NCI-H345 treated with DMSO at 0.1 percent for 48 hours (cell line): ENCODE results near the gene ASAP2.
A peak's percentile ranks its signal among the peaks of the same experiment; 100 is the strongest.

Experiments
- DNase-seq: peaks from one replicate; lab custom pipeline; 2025; ENCODE audit not compliant: unreplicated experiment; lab: John Stamatoyannopoulos, UW

ASAP2 gene

DNA sequence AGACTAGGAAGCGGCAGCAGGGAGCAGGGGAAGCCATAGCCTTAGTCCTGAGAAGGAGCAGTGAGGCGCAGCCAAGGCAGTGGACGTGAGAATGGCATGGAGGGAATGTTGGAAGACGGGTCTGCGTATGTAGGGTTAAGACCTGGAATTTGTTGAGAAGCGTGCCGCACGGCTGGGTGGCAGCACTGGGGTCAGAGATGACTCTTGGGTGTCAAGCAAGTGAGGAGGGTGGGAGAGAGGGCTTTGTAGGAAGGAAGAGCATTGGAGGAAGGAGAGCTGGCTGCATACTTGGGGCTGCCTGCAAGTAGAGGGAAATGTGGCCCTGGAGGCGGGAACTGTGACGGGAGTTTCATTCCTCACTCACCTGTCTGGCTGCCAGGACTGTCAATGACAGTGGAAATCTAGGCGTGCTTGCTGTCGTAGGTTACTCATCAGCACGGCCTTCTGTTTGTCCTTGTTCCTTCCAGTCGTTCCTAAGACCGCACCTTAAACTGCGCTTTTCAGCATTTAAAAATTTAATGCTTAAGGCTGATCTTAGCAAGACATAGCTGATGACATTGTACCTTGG lies 108.8 kb downstream of the ASAP2 start:
- no peak for DNase-seq

DNA sequence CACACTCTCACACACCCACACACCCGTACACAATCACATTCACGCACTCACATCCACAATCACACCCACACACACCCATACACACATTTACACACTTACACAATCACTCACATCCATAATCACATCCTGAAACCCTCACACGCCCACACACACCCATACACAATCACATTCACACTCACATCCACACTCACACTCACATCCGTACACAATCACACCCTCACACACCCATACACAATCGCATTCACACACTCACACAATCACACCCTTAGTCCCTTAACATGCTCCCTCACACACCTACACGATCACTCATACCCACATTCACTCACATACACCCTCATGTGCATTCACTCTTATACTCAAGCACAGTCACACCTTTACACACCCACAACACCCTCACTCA lies 110.9 kb downstream of the ASAP2 start:
- DNase-seq, result no peak

DNA sequence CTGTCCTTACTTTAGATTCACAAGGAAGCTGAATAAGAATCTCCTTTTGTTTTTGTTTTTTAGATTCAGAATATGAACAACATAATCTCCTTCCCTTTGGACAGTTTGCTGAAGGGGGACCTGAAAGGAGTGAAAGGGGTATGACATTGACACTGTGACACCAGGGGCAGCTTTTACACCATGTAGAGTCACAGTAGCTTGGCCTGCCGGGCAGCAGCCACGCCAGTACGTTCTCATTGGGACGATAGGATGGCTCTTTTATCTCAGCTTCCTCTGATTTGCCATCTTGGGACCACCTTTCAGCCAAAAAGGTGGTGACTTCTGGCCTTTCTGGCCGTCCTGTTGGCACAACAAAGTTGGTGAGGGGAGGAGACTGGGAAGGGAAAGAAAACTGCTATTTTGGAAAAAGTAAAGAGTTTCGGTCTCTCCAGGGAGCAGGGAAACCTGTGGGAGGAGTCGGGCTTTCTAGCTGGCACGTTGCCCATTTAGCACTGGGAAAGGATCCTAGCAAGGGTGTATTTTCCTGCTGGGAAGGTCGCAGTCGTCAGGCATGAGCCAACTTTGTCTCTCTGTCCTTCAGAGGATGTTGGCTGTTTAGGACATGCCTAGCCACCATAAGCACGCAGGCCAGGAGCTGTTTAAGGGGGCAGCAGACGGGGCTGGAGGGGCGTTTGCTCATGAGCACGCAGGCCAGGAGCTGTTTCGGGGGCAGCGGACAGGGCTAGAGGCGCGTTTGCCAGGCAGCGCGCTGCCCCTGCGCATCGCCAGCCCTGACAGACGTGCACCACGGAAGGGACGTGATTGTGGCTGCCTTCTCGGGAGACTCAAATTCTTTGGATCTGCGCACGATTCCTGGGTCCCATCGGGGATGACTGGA lies 112.1 kb downstream of the ASAP2 start:
- DNase-seq, result no peak

DNA sequence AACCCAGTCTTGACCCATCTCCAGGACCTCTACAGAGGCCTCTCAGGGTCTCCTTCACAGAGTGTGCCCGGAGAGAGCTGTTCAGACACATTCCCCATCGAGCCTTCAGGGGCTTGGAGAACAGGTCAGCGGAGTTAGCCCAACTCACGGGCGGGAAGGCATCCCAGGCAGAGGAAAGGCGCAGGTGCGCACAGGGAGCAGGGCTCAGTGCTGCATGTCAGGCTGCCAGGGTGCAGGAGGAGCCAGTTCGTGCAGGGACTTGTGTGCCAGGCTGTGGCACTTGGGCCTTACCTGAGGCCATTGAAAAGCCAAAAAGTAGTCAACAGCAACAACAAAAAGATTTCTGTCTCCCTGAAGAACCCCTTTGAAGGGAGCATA lies 112.7 kb downstream of the ASAP2 start:
- DNase-seq, result no peak

DNA sequence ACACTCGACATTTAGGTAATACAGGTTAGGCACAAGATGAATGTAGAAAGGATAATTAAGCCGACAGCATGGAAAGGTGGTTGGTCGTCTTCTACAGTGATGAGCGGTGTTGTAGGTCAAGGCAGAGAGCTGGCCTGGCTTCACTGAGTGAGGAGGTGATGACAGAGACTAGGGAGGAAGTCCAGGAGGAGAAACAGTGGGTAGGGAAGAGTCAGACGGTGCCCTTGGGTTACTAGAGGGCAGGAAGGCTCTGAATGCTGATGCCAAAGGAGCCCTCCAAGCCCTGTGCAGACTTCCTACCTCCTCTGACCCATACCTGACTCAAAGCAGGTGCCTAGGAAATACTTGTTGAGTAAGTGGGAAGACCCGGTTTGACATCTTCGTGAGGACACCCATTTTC lies 116.0 kb downstream of the ASAP2 start:
- DNase-seq, result no peak

DNA sequence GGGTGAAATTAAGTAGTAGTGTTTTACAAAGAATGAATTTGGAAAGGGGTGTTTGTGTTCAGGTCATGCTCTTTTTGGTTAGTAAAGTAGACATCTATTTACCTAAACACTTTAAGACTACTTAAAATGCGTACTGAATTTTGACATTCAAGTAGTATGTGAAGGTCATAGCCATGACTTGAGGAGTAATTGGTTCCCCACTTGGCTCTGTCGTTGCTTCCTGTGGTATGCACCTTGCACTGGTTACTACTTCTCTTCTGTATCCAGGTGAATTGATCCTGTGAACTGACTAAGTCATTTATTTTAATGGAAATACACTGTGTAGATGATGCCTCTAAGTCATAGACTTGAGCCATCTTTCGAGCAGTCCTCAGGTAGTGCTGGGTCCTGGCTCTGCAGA lies 118.8 kb downstream of the ASAP2 start:
- no peak for DNase-seq

DNA sequence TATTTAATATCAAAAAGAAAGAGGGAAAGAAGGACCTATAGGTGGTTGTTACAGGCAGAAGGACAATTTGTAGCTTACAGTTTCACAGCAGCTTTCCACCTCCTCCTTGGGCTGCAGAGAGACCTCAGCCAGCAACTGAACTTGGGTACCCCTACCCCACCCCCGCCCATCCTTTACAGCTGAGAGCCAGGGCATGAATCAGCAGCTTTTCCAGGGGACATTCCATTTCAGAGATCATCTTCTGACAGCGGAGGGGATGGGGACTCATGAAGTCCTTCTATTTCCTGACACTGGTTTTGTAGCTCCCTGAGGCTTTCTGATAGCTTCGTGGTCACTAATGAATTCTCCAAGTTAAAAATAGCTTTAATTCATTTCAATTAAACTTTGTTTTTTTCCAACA lies 120.4 kb downstream of the ASAP2 start:
- no peak for DNase-seq

DNA sequence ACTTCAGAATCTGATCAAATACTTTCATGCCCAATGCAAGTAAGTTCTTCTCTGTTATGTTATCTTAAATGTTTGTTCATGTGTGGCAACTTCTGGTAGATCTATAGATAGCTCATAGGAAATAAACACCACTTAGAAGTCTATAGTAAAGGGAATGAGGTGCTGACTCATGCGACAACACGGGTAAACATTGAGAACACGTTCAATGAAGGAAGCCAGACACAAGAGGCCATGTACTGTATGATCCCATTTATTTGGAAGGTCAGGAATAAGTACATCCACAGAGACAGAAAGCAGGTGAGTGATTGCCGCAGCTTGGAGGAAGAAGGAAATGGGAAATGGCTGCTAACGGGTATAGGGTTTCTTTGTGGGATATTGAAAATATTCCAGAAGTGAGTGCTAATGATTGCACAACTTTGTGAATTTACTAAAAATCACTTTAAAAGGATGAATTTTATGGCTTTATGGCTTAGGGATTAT lies 121.3 kb downstream of the ASAP2 start:
- no peak for DNase-seq

DNA sequence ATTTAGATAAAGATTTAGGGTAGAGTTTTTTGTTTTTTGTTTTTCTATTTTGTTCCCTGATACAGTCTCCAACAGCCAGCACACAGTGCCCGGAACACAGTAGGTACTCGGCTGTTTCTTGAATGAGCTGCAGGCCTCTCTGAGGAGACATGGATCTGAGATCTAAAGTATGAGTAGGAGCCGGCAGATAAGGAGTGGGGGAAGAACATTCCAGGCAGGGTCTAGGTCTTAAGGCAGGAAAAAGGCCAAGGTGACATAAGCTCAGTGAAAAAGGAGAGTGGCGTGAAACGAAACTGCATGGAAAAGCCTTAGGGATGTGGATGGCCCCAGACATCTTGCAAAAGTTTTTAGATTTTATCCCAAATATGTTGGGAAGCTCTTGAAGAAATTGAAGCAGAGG lies 122.3 kb downstream of the ASAP2 start:
- DNase-seq, result no peak

DNA sequence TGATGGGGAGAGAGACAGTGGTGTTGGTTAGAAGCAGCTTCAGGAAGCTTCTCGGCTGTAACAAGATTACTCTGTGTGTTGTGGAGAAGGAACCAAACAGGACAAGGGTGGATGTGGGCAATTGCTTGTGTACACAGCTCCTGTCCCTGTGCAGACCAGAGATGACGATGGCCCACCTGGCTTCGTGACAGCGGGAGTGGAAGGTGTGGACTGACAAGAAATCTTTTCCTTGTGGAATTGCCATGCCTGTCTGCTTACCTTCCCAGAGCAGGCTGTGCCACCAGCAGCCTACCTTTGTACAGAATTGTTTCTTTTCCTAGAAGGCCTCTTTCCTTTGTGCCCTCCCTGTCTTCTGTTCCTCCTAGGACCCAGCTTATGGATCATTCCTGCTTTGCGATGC lies 122.9 kb downstream of the ASAP2 start:
- no peak for DNase-seq

DNA sequence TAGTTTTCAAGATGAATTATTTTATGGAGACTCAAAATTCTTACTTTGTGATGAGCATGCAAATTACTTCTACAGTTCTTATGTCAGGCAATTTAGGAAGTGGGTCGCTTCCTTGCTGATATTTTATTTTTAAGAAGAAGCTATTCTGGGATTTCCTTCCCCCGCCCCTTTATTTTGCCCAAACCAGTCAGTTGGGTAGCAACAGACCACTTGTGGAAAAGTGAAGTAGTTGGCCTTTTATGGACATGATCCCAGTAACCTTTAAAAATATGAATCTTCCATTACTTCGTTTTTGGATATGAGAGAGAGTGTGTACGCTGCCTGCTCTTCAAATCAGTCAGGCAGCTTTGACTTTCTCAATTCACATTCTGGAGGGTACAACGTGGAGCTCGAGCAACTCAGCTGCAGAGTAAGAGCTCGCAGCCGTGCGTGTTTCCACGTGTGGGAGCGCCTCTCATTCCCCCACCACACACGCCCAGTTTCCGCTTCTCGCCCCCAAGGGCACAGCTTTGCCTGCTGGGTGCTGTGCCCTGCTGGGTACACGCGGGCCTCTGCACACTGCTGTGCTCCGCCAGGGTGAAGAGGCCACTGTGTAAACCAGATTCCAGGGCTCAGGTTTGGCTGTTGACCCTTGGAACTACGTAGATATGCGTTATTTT lies 124.1 kb downstream of the ASAP2 start:
- DNase-seq, result no peak

DNA sequence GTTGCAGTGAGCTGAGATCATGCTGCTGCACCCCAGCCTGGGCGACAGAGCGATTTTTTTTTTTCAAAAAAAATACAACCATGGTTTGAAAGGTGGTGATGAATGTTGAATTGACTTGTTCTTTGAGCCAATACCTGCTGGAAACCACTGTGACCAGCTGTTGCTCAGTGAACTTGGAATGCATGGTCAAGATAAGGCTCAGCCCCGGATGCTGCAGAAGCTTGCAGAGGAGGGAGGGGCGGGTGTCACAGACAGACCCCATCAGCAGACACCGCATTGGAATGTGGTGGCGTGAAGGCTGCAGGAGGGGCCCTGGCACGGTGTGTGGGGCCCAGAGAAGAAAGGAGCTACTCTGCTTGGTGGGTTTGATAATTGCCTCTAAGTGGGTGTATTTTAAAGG lies 125.1 kb downstream of the ASAP2 start:
- DNase-seq, result no peak

DNA sequence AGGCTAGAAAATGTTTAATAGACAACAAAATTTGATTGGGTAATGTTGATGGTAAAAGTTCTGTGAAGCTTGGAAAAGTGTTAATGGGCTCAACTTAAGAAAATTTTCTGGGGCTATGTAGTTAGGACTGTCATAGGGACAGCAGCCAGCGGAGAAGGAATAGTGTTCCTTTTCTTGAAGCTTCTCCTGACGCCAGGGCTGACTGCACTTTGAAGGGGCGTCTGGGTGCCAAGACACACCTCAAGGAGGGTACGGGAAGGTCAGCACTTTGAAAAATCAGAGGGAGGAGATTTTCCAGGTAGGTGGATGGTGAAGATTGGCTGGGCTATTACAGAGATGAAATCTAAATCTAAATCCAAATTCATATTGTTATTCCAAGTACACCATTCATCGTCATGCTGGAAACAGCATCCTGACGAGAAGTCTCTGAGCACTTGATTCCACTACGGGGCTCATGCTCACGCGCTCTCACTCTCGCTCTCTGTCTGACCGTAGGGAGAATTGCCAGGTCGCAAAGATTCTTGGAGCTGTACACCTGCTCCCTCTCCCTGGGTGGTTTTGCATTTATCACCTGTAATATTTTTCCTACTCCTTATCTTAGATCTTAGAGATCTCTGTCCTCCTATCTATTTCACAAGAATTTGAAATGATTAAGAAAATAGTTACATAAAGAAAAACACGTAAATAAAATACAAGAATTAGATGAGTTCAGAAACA lies 125.7 kb downstream of the ASAP2 start:
- DNase-seq, result no peak

DNA sequence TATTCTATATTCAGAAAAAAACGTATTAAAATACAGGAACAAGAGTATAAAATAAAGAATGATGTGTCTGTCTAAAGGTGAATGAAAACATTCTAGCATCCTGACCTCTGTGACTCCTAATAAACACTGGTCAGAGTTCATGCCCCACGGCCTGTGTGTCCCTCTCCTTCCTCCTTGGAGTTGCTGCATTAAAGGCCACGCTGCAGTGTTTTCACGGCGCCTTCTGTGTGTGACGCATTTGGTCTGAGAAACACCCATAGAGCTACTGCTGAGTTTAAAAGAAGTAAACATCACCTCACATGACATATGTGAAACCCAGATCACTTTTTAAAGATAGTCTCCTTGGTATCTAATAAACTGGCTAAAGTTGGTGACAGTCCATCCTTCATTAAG lies 126.2 kb downstream of the ASAP2 start:
- DNase-seq, result no peak

DNA sequence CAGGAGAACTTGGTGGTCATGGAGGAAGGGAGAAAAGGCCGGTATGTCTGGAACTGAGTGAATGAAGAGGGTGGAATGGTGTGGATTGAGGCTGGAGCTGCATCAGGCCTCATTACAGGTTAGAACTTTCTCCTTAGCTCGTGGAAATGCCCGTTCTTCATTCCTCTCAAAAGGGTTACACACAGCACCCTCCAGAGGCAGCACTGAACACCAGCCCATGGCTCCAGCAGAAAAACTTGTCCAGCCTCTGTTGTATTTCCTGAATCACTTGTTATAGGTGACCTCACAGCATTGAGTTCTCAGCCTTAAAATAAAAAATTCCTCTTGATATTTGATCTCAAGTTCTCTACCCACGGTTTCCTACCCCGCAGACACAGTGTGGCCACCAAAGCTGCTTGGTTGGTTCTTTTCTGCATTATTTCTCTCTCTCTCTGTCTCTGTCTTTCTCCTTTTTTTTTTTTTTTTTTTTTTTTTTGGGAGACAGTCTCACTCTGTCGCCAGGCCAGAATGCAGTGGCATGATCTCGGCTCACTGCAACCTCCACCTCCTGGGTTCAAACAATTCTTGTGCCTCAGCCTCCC lies 127.1 kb downstream of the ASAP2 start:
- DNase-seq, result peak; percentile 6

DNA sequence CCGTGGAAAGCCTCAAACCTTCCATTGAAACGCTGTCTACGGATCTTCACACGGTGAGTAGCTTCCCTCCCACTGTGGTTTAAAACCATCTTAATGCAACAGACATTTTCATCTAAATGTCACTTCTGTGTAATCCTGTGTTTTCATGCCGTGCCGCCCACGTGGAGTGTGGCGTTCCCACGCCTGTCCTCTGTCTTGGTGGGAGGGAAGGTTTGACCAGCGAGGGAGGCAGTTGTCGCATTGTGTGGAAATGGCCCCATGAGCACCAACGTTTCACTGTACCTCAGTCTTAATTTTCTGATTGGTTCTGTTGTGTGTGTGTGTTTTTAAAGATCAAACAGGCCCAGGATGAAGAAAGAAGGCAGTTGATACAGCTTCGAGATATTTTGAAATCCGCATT lies 128.1 kb downstream of the ASAP2 start:
- DNase-seq, result no peak

DNA sequence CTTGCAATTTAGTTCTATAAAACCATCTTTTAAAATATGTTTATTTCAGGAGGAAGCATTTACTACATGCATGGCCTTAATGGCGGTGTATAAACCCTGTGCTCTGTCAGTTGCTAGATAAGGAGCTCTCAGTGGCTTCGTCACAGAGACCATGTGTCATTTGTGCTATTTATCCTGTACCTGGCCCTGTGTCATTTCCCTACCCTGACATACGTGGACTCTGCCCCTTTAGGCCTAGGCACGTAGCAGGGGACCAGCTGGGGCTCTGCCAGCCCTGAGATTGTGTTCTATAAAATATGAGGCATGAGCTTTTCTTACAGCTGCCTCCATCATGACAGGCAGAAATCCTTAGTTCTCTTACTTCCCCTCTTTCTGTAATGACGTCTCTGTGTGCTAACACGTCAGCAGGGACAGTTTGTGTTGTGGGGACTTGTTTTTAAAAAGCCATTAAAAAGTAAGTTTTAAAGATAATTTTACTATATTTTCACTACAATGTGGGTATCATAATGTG lies 128.8 kb downstream of the ASAP2 start:
- no peak for DNase-seq

DNA sequence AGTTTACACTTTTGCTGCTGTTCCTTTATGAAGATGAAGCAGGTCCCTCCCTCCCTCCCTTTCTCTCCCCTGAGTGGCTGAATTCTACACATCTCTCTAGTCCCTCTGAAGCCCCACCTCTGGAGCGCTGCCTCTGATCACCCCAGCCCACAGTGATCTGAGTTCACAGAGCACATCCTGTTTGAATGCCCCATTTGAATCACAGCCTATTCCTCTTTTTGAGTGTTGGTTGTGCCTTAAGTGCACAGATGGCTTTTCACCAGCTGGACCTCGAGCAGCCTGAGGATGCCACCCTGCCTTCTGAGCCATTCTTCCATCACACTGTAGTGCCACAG lies 129.6 kb downstream of the ASAP2 start:
- DNase-seq, result peak; percentile 80

DNA sequence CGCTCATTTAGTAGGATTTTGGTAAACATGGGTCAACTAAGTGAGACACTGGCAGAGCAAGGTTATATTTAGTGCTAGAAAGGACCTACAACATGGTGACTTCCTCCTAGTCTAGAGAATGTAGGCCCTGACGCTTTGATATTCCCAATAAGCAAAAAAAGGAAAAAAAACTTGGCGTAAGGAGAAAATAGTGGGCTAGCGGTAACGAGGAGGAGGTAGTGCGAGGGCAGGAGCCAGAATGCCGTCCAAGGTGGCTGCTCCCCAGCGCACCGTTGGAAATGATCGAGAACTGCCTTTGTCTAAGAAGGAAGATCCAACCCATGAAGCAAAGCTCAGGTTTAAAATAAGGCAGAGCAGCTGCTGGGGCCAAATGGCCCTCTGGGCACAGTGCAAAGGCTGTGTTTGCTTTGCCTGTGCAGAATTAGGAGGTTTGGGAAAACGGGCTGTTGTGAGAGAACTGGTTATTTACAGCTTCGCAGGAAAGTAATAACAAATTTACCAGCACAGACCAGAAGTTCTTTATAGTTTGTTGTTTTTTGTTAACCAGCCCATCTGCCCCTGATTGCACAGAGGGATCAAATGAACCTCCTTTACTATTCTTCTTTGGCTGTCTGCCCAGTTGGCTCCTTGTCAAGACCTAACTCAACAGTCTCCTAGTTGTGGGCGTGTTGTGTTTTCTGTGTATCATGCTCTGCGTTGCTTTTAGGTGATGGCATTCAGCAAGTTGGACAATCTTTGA lies 130.1 kb downstream of the ASAP2 start:
- peak; percentile 97 for DNase-seq

DNA sequence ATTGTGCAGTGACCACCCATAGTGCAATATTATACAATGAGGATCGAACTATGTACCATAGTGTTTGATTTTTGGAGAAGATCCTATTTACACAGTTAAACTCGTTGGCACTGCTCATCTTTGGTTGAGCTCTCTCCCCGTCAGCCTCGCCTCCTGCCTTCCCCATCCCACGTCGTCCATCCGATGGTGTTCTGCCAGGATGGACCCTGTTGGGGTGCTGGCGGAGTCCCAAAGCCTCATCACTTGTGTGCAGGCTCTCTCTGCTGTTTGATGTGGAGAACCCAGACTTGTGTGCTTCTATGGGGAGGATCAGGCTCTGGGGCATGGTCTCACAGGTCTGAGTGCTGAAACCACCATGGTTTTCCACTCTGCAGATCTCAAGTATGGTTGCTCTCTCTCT lies 131.3 kb downstream of the ASAP2 start:
- no peak for DNase-seq
